Gastrocnemius medialis (tissue), 4 donors: ENCODE results near the gene CD1B. TPM values are rescaled to one million over a fixed set of nuclear protein-coding genes. Genes with fewer than 3 reads are reported as not detected.

Experiments used
- ATAC-seq, 2 donors: fragments of 150-250 bp; one replicate each; pipeline ENCODE4 v1.9.1; 2016
- DNase-seq, 2 donors: peaks; one replicate each; pipeline ENCODE4 v3.0.0-alpha.2; 2019
- H3K27ac ChIP-seq, 4 donors: fragments of 200-600 bp; sonication (generic); 1 replicate in 1 of 4; 2 replicates in 3 of 4; pipeline ENCODE4 v1.5.1; 2016 to 2018; ENCODE audit warnings: mild to moderate bottlenecking in 2 of 4, moderate library complexity in 1 of 4
- H3K27me3 ChIP-seq, 3 donors: fragments of 200-600 bp; sonication (generic) in 2 of 3; 1 replicate in 1 of 3; 2 replicates in 2 of 3; pipeline versions ENCODE4 v1.5.1 to v1.6.0; 2016 to 2019; ENCODE audit warnings: mild to moderate bottlenecking in 1 of 3, moderate library complexity in 1 of 3
- H3K36me3 ChIP-seq, 2 donors: fragments of 200-600 bp; sonication (generic) in 1 of 2; one replicate each; pipeline ENCODE4 v1.5.1; 2017 to 2018
- H3K4me1 ChIP-seq, 2 donors: fragments of 200-600 bp; sonication (generic) in 1 of 2; one replicate each; pipeline ENCODE4 v1.5.1; 2016 to 2017; ENCODE audit warnings: mild to moderate bottlenecking in 2 of 2
- H3K4me3 ChIP-seq, 4 donors: fragments of 200-600 bp; sonication (generic) in 3 of 4; 1 replicate in 1 of 4; 2 replicates in 3 of 4; pipeline ENCODE4 v1.5.1; 2016 to 2019; ENCODE audit warnings: mild to moderate bottlenecking in 2 of 4
- H3K9me3 ChIP-seq, 3 donors: fragments of 200-600 bp; sonication (generic) in 2 of 3; 1 replicate in 1 of 3; 2 replicates in 2 of 3; pipeline ENCODE4 v1.5.1; 2016 to 2019
- CTCF ChIP-seq, 5 experiments: fragments of 450-650 bp in 3 of 5; fragments of 200-600 bp in 2 of 5; sonication (generic) in 2 of 5; IDR thresholded peaks in 4 of 5; conservative IDR thresholded peaks in 1 of 5; 1 replicate in 4 of 5; 2 replicates in 1 of 5; pipeline ENCODE4 v1.5.1; 2016 to 2019; ENCODE audit warnings: antibody characterized with exemption in 5 of 5, mild to moderate bottlenecking in 3 of 5, moderate library complexity in 3 of 5
- POLR2A ChIP-seq, 2 donors: fragments of 450-650 bp; IDR thresholded peaks; one replicate each; pipeline ENCODE4 v1.6.1; 2017; ENCODE audit warnings: antibody characterized with exemption in 2 of 2, mild to moderate bottlenecking in 2 of 2, moderate library complexity in 2 of 2
- in situ Hi-C, 4 donors: fragments of 200-750 bp; cut with MboI; loops; one replicate each; pipeline versions ENCODE4 v1.15.0 to v1.8.0; 2017; ENCODE audit warnings: low sequenced_read_pairs in 4 of 4
- intact Hi-C: fragments of 100-400 bp; cut with DNase I; formaldehyde crosslinking; loops from one replicate; pipeline ENCODE4 v1.15.1; 2023; ENCODE audit warnings: low total_unique reads
- total RNA-seq, 4 donors: library from RNA; depleted of rRNA; stranded (reverse); fragments of >200 nt; gene quantifications; one replicate each; pipeline versions ENCODE4 v1.1.0 to v1.2.3, GENCODE V29; 2016

The CD1B gene
- total RNA-seq, 4 donors from 2014 or later, result not detected

DNA sequence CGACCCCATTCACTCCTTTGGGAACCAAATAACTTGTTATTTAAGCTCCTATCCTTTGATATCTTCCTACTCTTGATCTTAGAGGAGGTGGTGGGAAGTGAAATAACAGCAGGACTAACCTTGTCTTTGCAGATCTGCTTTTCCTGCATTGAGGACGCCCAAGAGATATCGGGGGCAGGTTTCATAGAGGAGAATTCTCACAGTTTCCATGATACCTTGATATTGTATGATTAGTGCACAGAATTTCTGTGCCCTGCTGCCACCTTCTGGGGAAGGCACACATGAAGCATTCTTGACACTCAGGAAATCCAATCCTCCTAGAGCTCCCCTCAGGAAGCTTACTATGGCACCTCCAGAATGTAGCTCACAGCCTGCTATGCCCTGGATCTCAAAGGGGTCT, 1.6 kb downstream of the CD1B start:
- H3K4me3 ChIP-seq, result no peak overlapping the region

GRCh38 chr1:158329300-158329699, 2.0 kb downstream of the CD1B start:
- in situ Hi-C loops (no loop called here), intact Hi-C loops (no loop called here)
- DNase-seq (no peak), ATAC-seq (no peak)
- no peaks in the 10 kb centered on the region for H3K4me1 ChIP-seq
- TF ChIP-seq CTCF (IDR thresholded peaks at IDR 0.05 in 4 of 5, conservative IDR thresholded peaks at IDR 0.05 in 1 of 5) (no peak), POLR2A (IDR thresholded peaks at IDR 0.05) (no peak)
- H3K9me3 ChIP-seq, result no peaks in the 10 kb centered on the region
- H3K36me3 ChIP-seq, result no peaks in the 10 kb centered on the region
- H3K4me3 ChIP-seq, result no peak overlapping the region
- H3K27ac ChIP-seq, result no peak overlapping the region
- H3K27me3 ChIP-seq, result no peaks in the 10 kb centered on the region

More for the DNA sequence above, 1.6 kb downstream of the CD1B start:
- intact Hi-C loops (no loop called here), in situ Hi-C loops (no loop called here)
- no peaks in the 10 kb centered on the region for H3K9me3 ChIP-seq
- no peak overlapping the region for H3K27ac ChIP-seq
- no peak for TF ChIP-seq POLR2A (IDR thresholded peaks at IDR 0.05)
- TF ChIP-seq CTCF (IDR thresholded peaks at IDR 0.05 in 4 of 5, conservative IDR thresholded peaks at IDR 0.05 in 1 of 5), result no peak
- no peaks in the 10 kb centered on the region for H3K4me1 ChIP-seq
- no peaks in the 10 kb centered on the region for H3K27me3 ChIP-seq
- no peaks in the 10 kb centered on the region for H3K36me3 ChIP-seq
- DNase-seq, result no peak
- ATAC-seq, result no peak

DNA sequence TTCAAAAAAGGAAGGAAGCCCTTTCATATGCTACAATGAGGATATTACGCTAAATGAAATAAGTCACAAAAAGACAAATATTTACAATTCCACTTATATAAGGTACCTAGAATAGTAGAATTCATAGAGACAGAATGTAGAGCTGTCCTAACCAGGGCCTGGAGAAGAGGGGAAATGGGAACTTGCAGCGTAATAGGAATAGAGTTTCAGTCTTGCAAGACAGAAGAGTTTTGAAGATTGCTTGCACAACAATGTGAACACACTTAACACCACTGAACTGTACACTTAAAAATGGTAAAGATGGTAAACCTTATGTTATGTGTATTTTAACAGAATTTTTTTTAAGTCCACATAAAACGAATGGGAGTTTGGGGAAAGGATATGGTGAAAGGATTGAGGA, 2.9 kb downstream of the CD1B start:
- H3K27me3 ChIP-seq, result no peaks in the 10 kb centered on the region
- H3K9me3 ChIP-seq, result no peaks in the 10 kb centered on the region
- in situ Hi-C loops, result no loop called here
- TF ChIP-seq POLR2A (IDR thresholded peaks at IDR 0.05) (no peak), CTCF (IDR thresholded peaks at IDR 0.05 in 4 of 5, conservative IDR thresholded peaks at IDR 0.05 in 1 of 5) (no peak)
- no peaks in the 10 kb centered on the region for H3K36me3 ChIP-seq
- no peak overlapping the region for H3K27ac ChIP-seq
- no peaks in the 10 kb centered on the region for H3K4me1 ChIP-seq
- ATAC-seq (no peak), DNase-seq (no peak)
- no peak overlapping the region for H3K4me3 ChIP-seq
- intact Hi-C loops, result no loop called here

GRCh38 chr1:158327481-158327880, 3.9 kb downstream of the CD1B start:
- H3K27me3 ChIP-seq, result no peaks in the 10 kb centered on the region
- ATAC-seq, result no peak
- no peak for DNase-seq
- intact Hi-C loops (no loop called here), in situ Hi-C loops (no loop called here)
- no peaks in the 10 kb centered on the region for H3K36me3 ChIP-seq
- no peak for TF ChIP-seq POLR2A (IDR thresholded peaks at IDR 0.05)
- TF ChIP-seq CTCF (IDR thresholded peaks at IDR 0.05 in 4 of 5, conservative IDR thresholded peaks at IDR 0.05 in 1 of 5), result no peak
- H3K9me3 ChIP-seq, result no peaks in the 10 kb centered on the region
- H3K4me3 ChIP-seq, result no peak overlapping the region
- H3K4me1 ChIP-seq, result no peaks in the 10 kb centered on the region
- H3K27ac ChIP-seq, result no peak overlapping the region

- Histone ChIP-seq H3K4me1 (no peaks in the 10 kb centered on the region), H3K27ac (no peak overlapping the region), H3K27me3 (no peaks in the 10 kb centered on the region), H3K36me3 (no peaks in the 10 kb centered on the region), H3K9me3 (no peaks in the 10 kb centered on the region), H3K4me3 (no peak overlapping the region)
- TF ChIP-seq POLR2A (IDR thresholded peaks at IDR 0.05) (no peak), CTCF (IDR thresholded peaks at IDR 0.05 in 4 of 5, conservative IDR thresholded peaks at IDR 0.05 in 1 of 5) (no peak)
- in situ Hi-C loops, result no loop called here
- intact Hi-C loops, result no loop called here
- DNase-seq (no peak), ATAC-seq (no peak)
These were observed 6.9 kb downstream of the CD1B start for GRCh38 chr1:158324395-158324794.
